ENCODE measurements around the gene RPS21. TPM values are rescaled to one million over a fixed set of nuclear protein-coding genes. Genes with fewer than 3 reads are reported as not detected.

Gene RPS21
- total and polyA plus RNA-seq, 2 of the 13 experiments (the other 11 are each of a cell fraction or from before 2014, with no cell fraction given) = 2,647 to 11,063 TPM

GRCh38 chr20:62407221-62407992, 20.5 kb downstream of the RPS21 start, which contains the start of gene CABLES2:
Gene CABLES2, minus strand, starts transcription at chr20:62407285. Its CDS starts 9 bp downstream, at chr20:62407276.
- BruUV-seq (replicated peaks) = no TSS peak
- in situ Hi-C loops (cut with HindIII; ENCODE audit: extremely low pct_ligation_motif_present, low pct_unique_long_range_greater_than_20kb) = no loop called here
- Histone ChIP-seq H3K4me2 (ENCODE audit: low read depth, low read length) (peak within 1 kb of the TSS; percentile 98), H3K9ac (ENCODE audit: insufficient read depth, low read depth, low read length) (peak within 1 kb of the TSS; percentile 82), H3K36me3 (replicated peaks in 1 of 2; ENCODE audit: control insufficient read depth in 1 of 2, insufficient read depth in 2 of 2, low read length in 2 of 2) (peaks cover 2 to 18% of the 10 kb centered on the region in 2 experiments; a peak in 3 of 5 replicates), H3K27ac (ENCODE audit: extremely low read length, insufficient read depth, low read length) (peak within 1 kb of the TSS; percentile 65), H3K79me2 (ENCODE audit: insufficient read depth, low read length) (peaks cover 9% of the 10 kb centered on the region), H3K4me1 (ENCODE audit: insufficient read depth, low read length) (peaks cover 80% of the 10 kb centered on the region), H3K4me3 (replicated peaks in 1 of 3; ENCODE audit: insufficient read depth in 1 of 3, low read depth in 2 of 3, low read length in 3 of 3) (peak within 1 kb of the TSS; percentile 62 to 88 (median 73)), H3K9me3 (ENCODE audit: low read length) (no peaks in the 10 kb centered on the region), H3K27me3 (ENCODE audit: control insufficient read depth in 1 of 2, insufficient read depth in 2 of 2, low read length in 2 of 2) (peaks cover 9 to 20% of the 10 kb centered on the region in 2 experiments), H4K20me1 (ENCODE audit: insufficient read depth, low read length) (peaks cover 3% of the 10 kb centered on the region; the same call in 1 of the 2 replicates), H2AFZ (ENCODE audit: low read length) (no peak within 1 kb of the TSS)
- DNase-seq (ENCODE audit: low spot score) (peak; percentile 93), ATAC-seq (peak; percentile 65), FAIRE-seq (peak; percentile 50)
- ChIA-PET POLR2A (interaction anchor here (0.7 to 0.9 kb wide), 2 partner anchors 21 to 285 kb away, joined by 3 read pairs; partner anchors contain the start of gene LSM14B), CTCF (ENCODE audit: low intra/inter-chr PET ratio, low total read pairs) (no interaction called here)
- intact Hi-C loops (cut with micrococcal nuclease; ENCODE audit: unreplicated experiment) = no loop called here
- 4% methylated on average over 24 of the region's 73 CpGs for WGBS (ENCODE audit: low lambda C conversion rate)
- TF ChIP-seq MLXIP (CRISPR knock-in tag; IDR thresholded peaks at IDR 0.05; ENCODE audit: borderline replicate concordance) (no peak), NFYC (CRISPR knock-in tag; IDR thresholded peaks at IDR 0.05) (peak; percentile 91), CERS6 (CRISPR knock-in tag; IDR thresholded peaks at IDR 0.05) (peak; percentile 91), TRIM24 (CRISPR knock-in tag; IDR thresholded peaks at IDR 0.05) (no peak), ZNF788 (CRISPR knock-in tag; IDR thresholded peaks at IDR 0.05; ENCODE audit: borderline replicate concordance) (peak; percentile 96), ZNF782 (CRISPR knock-in tag; IDR thresholded peaks at IDR 0.05; ENCODE audit: borderline replicate concordance) (peak; percentile 89; the same call in 1 of the 2 replicates), ARID5B (CRISPR knock-in tag; IDR thresholded peaks at IDR 0.05) (peak; percentile 70), ZNF713 (CRISPR knock-in tag; IDR thresholded peaks at IDR 0.05) (no peak; the same call in 1 of the 2 replicates), ZNF276 (CRISPR knock-in tag; IDR thresholded peaks at IDR 0.05; ENCODE audit: low read depth) (peak; percentile 82)

All from HepG2 (cell line).